Measurements from ENCODE around the gene FRRS1L.
A peak's percentile ranks its signal among the peaks of the same experiment; 100 is the strongest.

Gene FRRS1L

DNA sequence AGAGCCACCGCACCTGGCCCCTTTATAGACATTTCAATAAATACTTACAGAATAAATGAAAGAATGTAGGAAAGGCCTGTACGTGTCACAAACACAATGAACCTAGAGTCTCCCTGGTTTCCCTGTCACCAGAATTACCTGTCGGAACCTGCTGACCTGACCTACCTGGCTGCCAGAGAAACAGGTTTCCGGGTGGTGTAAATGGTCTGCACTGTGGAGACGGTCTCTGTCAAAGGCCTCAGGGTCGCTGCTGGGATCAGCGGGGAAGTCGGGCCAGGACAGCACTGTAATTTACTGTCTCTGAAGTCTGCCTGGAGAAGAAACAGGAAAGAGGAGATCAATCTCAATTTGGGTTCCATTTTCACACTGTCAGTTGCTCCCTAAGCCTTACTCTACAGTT is 9.3 kb upstream of the FRRS1L start:
- DNase-seq: no peak

- DNase-seq: no peak
Measured at GRCh38 chr9:109172935-109173334, 5.9 kb upstream of the FRRS1L start.

- DNase-seq: no peak
Measured at GRCh38 chr9:109171926-109172325, 4.9 kb upstream of the FRRS1L start.

GRCh38 chr9:109168170-109168569 is 1.1 kb upstream of the FRRS1L start:
- DNase-seq: no peak

GRCh38 chr9:109167716-109168115 is 667 bp upstream of the FRRS1L start:
- no peak for DNase-seq

GRCh38 chr9:109166171-109166770 is 778 bp downstream of the FRRS1L start:
- no peak for DNase-seq

DNA sequence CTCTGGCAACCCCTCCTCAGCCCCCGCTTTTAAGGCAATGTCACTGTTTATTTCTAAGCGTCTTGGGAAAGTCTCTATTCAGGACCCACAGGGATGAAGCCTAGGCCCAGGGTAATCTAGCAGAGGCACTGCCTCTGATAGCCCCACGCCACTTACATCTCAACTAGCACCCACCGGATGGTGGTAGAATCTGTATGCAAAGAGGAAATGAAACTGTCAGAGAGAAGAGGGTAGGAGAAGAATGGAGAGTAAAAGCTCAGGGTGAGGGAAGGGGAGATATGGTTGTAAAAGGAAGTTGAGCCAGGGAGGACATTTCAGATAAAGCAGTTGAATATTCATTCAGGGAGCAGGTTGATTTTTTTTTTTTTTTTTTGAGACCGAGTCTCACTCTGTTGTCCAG is 3.0 kb downstream of the FRRS1L start:
- DNase-seq: no peak

DNA sequence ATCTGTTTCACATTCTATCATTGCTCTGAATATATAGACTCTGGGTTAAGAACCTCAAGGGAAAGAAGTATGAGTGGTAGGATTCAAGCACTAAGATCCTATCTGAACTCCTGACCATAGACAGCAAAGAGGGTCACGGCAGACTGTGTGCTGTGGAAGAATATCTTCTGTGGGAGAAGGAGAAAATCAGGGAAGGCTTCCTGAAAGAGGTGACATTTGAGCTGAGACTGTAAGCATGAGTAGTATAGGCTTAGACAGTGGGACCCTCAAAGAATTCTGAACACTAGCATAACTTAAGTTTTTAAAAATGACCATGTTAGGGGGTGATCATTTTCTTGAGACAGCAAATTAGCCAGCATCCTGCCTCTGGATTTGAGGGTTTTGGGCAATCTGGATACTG is 3.9 kb downstream of the FRRS1L start:
- DNase-seq: no peak

DNA sequence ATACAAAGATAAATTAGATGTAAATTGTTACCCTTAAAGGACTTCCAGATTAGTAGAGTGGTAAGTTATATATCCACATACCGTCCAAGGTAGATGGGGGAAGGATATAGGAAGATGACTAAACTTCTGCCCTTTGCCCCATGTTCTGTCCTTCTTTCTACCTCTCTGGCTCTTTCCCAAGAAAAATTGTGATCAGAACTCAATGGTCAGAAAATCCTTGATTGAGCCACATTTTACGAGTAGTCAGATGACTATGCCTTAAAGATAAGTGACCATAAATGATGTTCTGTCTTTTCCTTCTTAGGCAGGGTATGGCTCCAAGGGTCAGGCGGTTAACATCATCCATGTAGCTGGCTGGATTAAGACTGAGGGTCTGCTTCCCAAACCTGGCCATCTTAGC is 4.4 kb downstream of the FRRS1L start:
- no peak for DNase-seq

DNA sequence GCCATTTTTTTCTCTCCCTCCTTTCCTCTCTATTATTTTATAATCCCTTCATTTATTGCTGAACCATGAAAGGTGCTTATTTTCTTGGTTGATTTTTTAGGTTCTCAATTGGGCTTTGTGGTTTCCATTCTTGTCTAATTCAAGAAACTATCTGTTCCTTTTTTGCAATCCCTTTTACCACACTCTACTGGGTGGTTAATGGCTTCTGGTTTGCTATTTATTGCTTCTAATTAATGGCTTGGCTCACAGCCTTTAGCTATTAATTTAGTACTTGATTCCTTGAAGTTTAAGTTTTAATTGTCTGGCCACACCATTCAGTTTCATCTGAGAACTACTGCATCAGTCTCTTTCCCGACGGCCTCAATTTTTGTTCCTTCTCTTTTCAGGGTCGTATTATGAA is 5.6 kb downstream of the FRRS1L start:
- DNase-seq: no peak

DNA sequence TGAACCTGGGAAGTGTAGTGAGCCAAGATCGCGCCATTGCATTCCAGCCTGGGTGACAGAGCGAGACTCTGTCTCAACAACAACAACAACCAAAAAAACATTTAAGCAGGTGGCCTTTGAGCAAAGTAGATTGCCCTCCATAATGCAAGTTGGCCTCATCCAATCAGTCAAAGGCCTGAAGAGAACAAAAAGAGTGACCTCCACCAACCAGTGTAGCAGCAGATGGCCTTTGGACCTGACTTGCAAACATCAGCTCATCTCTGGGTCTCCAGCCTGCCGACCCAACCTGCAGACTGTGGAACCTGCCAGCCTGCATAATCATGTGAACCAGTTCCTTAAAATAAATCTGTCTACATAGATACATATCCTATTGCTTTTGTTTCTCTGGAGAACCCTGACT is 7.5 kb downstream of the FRRS1L start:
- DNase-seq: no peak

GRCh38 chr9:109158651-109159050 is 8.4 kb downstream of the FRRS1L start:
- DNase-seq: no peak

DNA sequence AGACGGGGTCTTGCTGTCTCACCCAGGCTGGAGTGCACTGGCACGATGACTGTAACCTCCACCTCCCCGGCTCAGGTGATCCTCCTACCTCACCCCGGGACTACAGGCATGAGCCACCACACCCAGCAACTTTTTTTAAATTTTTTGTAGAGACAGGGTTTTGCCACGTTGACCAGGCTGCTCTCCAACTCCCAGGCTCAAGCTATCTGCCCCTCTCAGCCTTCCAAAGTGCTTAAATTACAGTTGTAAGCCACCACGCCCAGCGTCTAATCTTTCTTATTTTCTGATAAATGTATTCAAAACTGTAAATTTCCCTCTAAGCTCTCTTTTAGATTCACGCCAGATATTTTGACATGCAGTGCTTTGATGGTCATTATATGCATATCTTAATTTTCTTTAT is 10.3 kb downstream of the FRRS1L start:
- DNase-seq: no peak

- no peak for DNase-seq
Measured at GRCh38 chr9:109150925-109151545, 16.0 kb downstream of the FRRS1L start.

GRCh38 chr9:109149722-109150121 is 17.3 kb downstream of the FRRS1L start:
- DNase-seq: no peak

- DNase-seq: no peak
Measured at GRCh38 chr9:109149089-109149488, 18.0 kb downstream of the FRRS1L start.

- no peak for DNase-seq
Measured at GRCh38 chr9:109145051-109145450, 22.0 kb downstream of the FRRS1L start.

GRCh38 chr9:109143881-109144562 is 23.0 kb downstream of the FRRS1L start:
- no peak for DNase-seq

DNA sequence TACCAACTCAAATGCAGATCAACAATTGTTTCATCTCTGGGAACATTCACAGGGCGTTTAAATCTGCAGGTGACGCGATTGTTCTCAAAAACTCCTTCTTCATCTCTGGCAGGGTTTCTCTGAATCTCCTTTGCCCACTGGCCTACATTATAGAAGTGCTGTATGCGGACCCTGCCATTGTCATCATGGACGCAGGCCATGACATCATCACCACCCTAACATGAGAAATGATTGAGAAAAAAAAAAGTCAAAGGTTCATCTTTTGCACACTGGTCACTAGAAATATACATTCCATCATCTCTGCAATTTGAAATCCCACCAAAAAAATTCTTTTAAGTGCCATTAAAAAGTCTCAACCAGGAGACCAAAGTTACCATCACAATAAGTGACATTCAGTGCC is 25.7 kb downstream of the FRRS1L start:
- DNase-seq: no peak

- DNase-seq: no peak
Measured at GRCh38 chr9:109139851-109140250, 27.2 kb downstream of the FRRS1L start.

GRCh38 chr9:109138421-109138820 is 28.6 kb downstream of the FRRS1L start:
- DNase-seq: no peak

DNA sequence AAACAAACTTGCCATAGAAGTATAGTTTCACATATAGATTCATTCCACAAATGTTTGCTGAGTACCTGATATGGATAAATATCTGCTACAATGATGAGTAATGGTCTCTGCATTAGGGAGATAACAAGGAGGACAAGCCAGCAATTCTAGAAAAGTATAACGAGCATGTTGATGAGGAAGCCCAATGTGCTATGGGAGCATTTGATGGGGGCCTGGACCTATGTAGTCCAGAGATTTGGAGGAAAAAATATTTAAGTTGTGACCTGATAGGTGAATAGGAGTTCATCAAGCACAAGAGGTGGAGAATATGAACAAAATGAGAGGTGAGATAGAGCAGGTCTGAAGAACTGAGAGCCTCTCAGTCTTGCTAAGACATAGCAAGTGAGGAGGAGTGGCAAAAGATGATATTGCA is 32.9 kb downstream of the FRRS1L start:
- no peak for DNase-seq

DNA sequence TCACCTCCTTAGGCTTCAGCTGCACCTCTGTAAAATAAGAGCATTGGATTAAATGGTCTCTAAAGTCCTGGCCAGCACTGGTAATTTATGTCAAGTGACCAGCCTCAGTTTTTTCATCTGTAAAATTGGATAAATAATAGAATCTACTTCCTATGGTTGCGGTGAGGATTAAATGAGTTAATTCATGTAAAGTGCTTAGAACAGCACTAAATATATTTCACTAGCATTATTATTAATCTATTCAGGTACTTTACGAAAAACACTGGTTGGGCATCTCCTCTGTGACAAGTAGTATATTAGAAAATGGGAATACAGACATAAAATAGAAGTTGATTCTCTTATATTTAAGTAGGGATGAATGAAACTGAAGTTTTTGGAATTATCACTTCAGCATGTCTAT is 33.5 kb downstream of the FRRS1L start:
- no peak for DNase-seq

GRCh38 chr9:109132567-109133021 is 34.5 kb downstream of the FRRS1L start:
- DNase-seq: peak in 1 of 2 donors; percentile 28
